CD14-positive monocyte (primary cell): ENCODE data around the gene ATL1. TPM values are rescaled to one million over a fixed set of nuclear protein-coding genes. Genes with fewer than 3 reads are reported as not detected.
"Not testable (repeated sequence)": the region's sequence is repeated elsewhere in the genome, so short reads cannot be mapped to it uniquely, and the experiment has no call there.

Source experiments
- DNase-seq, 3 donors: peaks; one replicate each; pipeline ENCODE4 v3.0.0-alpha.2; 2011 to 2022
- H2AFZ ChIP-seq: 2 replicates; pipeline ENCODE4 v1.6.0; 2012; ENCODE audit warnings: mild to moderate bottlenecking, low read depth, low read length, inconsistent platforms; ENCODE audit not compliant: insufficient read depth, poor library complexity, severe bottlenecking
- H3K27ac ChIP-seq, 2 donors: 1 replicate in 1 of 2; 2 replicates in 1 of 2; pipeline ENCODE4 v1.5.1; 2012 to 2013; ENCODE audit warnings: low read length in 2 of 2, control low read depth in 1 of 2, inconsistent platforms in 1 of 2, low read depth in 1 of 2, mild to moderate bottlenecking in 1 of 2
- H3K27me3 ChIP-seq, 2 donors: one replicate each; pipeline versions ENCODE4 v1.6.0 to v1.6.1; 2011 to 2013; ENCODE audit warnings: low read length in 2 of 2; ENCODE audit not compliant: control insufficient read depth in 2 of 2, insufficient read depth in 2 of 2
- H3K36me3 ChIP-seq, 2 donors: replicated peaks in 1 of 2; 1 replicate in 1 of 2; 2 replicates in 1 of 2; pipeline versions ENCODE4 v1.5.1 to v1.6.1; 2012 to 2013; ENCODE audit warnings: low read length in 2 of 2, control low read depth in 1 of 2, inconsistent platforms in 1 of 2, mild to moderate bottlenecking in 1 of 2; ENCODE audit not compliant: insufficient read depth in 2 of 2, control insufficient read depth in 1 of 2
- H3K4me1 ChIP-seq, 2 donors: 1 replicate in 1 of 2; 2 replicates in 1 of 2; pipeline versions ENCODE4 v1.5.1 to v1.6.1; 2012 to 2013; ENCODE audit warnings: low read length in 2 of 2, control low read depth in 1 of 2, inconsistent platforms in 1 of 2, mild to moderate bottlenecking in 1 of 2, moderate library complexity in 1 of 2; ENCODE audit not compliant: insufficient read depth in 2 of 2, control insufficient read depth in 1 of 2
- H3K4me2 ChIP-seq: replicated peaks from 2 replicates; pipeline ENCODE3; 2012; ENCODE audit warnings: low read length, moderate library complexity, mild to moderate bottlenecking; ENCODE audit not compliant: poor library complexity, severe bottlenecking; ENCODE audit errors: extremely low read depth
- H3K4me3 ChIP-seq, 3 experiments: fragments of 200-600 bp in 1 of 3; sonication (generic) in 1 of 3; replicated peaks in 1 of 3; 1 replicate in 2 of 3; 2 replicates in 1 of 3; pipeline ENCODE4 v1.5.1; 2011 to 2013; ENCODE audit warnings: low read length in 3 of 3, mild to moderate bottlenecking in 3 of 3, control low read depth in 2 of 3, low read depth in 2 of 3, inconsistent platforms in 1 of 3, moderate library complexity in 1 of 3
- H3K79me2 ChIP-seq: 2 replicates; pipeline ENCODE4 v1.6.0; 2012; ENCODE audit warnings: mild to moderate bottlenecking, control low read depth, inconsistent platforms, low read length, moderate library complexity; ENCODE audit not compliant: insufficient read depth
- H3K9ac ChIP-seq: 2 replicates; pipeline ENCODE4 v1.6.0; 2017; ENCODE audit warnings: low read length, mild to moderate bottlenecking; ENCODE audit not compliant: insufficient read depth, poor library complexity, severe bottlenecking
- H3K9me3 ChIP-seq, 2 donors: replicated peaks in 1 of 2; 1 replicate in 1 of 2; 2 replicates in 1 of 2; pipeline versions ENCODE4 v1.5.1 to v1.6.1; 2012 to 2013; ENCODE audit warnings: low read length in 2 of 2, control low read depth in 1 of 2; ENCODE audit not compliant: control insufficient read depth in 1 of 2, insufficient read depth in 1 of 2
- H4K20me1 ChIP-seq: 2 replicates; pipeline ENCODE4 v1.6.0; 2012; ENCODE audit warnings: mild to moderate bottlenecking, low read length, control low read depth, moderate library complexity; ENCODE audit not compliant: insufficient read depth
- H3K27ac Mint-ChIP-seq, 7 donors: one replicate each; pipeline ENCODE4 v1.8.0; 2020; ENCODE audit warnings: mild to moderate bottlenecking in 7 of 7, mixed read lengths in 7 of 7, moderate library complexity in 6 of 7, inconsistent platforms in 2 of 7
- H3K27me3 Mint-ChIP-seq, 3 donors: one replicate each; pipeline ENCODE4 v1.8.0; 2021 to 2022; ENCODE audit warnings: low read depth in 3 of 3, mild to moderate bottlenecking in 3 of 3, mixed read lengths in 3 of 3, moderate library complexity in 3 of 3, inconsistent platforms in 1 of 3
- H3K36me3 Mint-ChIP-seq, 2 donors: one replicate each; pipeline ENCODE4 v1.8.0; 2020; ENCODE audit warnings: mixed read lengths in 2 of 2, inconsistent platforms in 1 of 2, mild to moderate bottlenecking in 1 of 2
- H3K4me1 Mint-ChIP-seq: one replicate; pipeline ENCODE4 v1.8.0; 2020; ENCODE audit warnings: mild to moderate bottlenecking, mixed read lengths
- H3K4me3 Mint-ChIP-seq, 2 donors: one replicate each; pipeline ENCODE4 v1.8.0; 2020; ENCODE audit warnings: mild to moderate bottlenecking in 2 of 2, mixed read lengths in 2 of 2, moderate library complexity in 1 of 2
- H3K9me3 Mint-ChIP-seq, 7 donors: one replicate each; pipeline ENCODE4 v1.8.0; 2020 to 2022; ENCODE audit warnings: mixed read lengths in 7 of 7, mild to moderate bottlenecking in 6 of 7, moderate library complexity in 6 of 7, inconsistent platforms in 2 of 7
- WGBS: methylation state at CpG from one replicate; pipeline ENCODE4 v1.1.5; 2013; ENCODE audit warnings: missing lambda C conversion rate; ENCODE audit not compliant: insufficient coverage; 5-methylcytosine and 5-hydroxymethylcytosine counted together
- intact Hi-C, 2 donors: fragments of 100-400 bp; cut with micrococcal nuclease; formaldehyde crosslinking; loops; one replicate each; pipeline versions ENCODE4 v1.15.0 to v1.15.1; 2023
- polyA plus RNA-seq, 3 donors: library from polyadenylated mRNA; depleted of rRNA in 1 of 3; unstranded in 2 of 3; stranded (reverse) in 1 of 3; fragments of 300-500 nt in 2 of 3; fragments of >200 nt in 1 of 3; fragmentation: Illumina TruSeq in 2 of 3; gene quantifications; 1 replicate in 2 of 3; 2 replicates in 1 of 3; pipeline ENCODE4 v1.2.3, GENCODE V29; 2012 to 2021
- TF ChIP-seq, protein P1 (sequence below): fragments of 200-600 bp; IDR thresholded peaks from one replicate; pipeline ENCODE4 v1.8.0; 2022; ENCODE audit warnings: antibody characterized with exemption, mild to moderate bottlenecking

The ATL1 gene
- polyA plus RNA-seq, 3 donors, result 0.36 to 1.1 (median 0.99) TPM

DNA sequence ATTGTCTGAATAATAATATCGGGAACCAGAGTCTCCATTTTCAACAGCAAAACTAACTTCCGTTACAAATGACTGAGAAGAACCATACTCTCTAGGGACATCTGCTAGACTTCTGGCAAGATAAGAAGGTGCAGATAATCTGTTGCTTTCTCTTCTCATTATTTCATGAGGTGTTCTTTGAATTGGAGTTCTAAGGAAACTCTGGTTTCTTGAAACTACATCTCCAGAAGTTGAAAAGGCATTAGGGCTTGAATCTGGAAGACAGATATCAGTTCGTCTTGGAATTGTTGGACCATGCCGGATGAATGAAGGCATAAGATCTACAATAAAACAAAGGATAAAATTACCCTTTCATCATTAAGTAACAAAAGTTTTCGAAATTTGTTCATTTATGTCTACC, 105.4 kb downstream of the ATL1 start:
- H3K4me1 ChIP-seq, result peaks cover 14 to 24% of the 10 kb centered on the region in 2 donors
- H4K20me1 ChIP-seq, H3K36me3 ChIP-seq, H3K4me3 ChIP-seq, H3K27ac Mint-ChIP-seq, H3K27ac ChIP-seq, H3K27me3 ChIP-seq, H3K4me3 Mint-ChIP-seq, DNase-seq, intact Hi-C loops, H3K4me2 ChIP-seq, H3K9ac ChIP-seq, H3K79me2 ChIP-seq, H3K9me3 ChIP-seq, H3K9me3 Mint-ChIP-seq, H2AFZ ChIP-seq, H3K27me3 Mint-ChIP-seq: not testable (repeated sequence)
- H3K4me1 Mint-ChIP-seq, result peaks cover 16% of the 10 kb centered on the region
- WGBS, result no CpG with 5 or more reads among the region's 5 CpGs
- H3K36me3 Mint-ChIP-seq, result peaks cover 25 to 26% of the 10 kb centered on the region in 2 donors

DNA sequence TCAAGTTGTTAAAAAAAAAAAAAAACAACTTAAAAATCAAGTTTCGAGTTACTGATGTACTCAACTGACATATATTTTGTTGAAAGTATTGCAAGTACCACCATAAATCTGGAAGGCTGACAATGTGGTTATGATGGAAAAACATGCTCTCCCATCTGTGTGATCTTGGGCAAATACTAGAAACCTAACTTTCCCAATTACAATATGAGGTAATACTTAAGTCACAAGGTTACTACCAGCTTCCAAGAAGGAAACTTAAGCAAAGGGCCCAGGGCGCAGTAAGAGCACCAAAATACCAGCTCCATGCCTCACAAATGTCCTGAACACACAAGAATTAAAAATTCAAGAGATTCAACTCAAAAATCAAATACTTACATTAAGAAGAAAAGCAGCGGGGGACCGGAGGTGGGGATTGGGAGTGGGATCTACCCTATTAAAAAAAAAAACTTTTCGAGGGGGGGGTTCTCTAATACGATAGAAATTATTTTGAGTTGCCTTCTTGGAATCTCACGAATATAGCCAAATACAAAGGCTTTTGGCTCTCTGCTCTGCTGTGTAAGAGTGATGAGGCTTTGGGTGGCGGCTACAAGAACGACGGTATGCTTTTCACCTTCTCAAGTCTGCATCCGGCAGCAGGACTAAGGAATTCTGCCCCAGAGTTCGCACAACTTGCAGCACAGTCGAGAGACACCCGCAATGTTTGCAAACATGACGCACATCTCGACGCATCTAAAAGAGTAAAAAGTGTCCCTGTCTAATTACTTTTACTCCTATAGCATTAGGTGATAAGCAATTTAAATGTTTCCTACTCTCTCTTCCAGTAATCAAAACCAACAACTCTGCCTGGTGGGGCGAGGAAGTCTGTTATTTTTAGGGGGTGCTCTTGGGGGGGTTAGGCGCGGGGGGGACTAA, 107.1 kb downstream of the ATL1 start:
- peak overlapping the region; percentile 86 for H2AFZ ChIP-seq
- intact Hi-C loops, result no loop called here
- H3K79me2 ChIP-seq, result peaks cover 4% of the 10 kb centered on the region
- H3K4me1 ChIP-seq, result peaks cover 14 to 24% of the 10 kb centered on the region in 2 donors
- TF ChIP-seq, protein P1, sequence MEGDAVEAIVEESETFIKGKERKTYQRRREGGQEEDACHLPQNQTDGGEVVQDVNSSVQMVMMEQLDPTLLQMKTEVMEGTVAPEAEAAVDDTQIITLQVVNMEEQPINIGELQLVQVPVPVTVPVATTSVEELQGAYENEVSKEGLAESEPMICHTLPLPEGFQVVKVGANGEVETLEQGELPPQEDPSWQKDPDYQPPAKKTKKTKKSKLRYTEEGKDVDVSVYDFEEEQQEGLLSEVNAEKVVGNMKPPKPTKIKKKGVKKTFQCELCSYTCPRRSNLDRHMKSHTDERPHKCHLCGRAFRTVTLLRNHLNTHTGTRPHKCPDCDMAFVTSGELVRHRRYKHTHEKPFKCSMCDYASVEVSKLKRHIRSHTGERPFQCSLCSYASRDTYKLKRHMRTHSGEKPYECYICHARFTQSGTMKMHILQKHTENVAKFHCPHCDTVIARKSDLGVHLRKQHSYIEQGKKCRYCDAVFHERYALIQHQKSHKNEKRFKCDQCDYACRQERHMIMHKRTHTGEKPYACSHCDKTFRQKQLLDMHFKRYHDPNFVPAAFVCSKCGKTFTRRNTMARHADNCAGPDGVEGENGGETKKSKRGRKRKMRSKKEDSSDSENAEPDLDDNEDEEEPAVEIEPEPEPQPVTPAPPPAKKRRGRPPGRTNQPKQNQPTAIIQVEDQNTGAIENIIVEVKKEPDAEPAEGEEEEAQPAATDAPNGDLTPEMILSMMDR, result no peak
- WGBS, result 0% methylated on average over 7 of the region's 20 CpGs
- H3K27me3 Mint-ChIP-seq, result peaks cover 0 to 3% (median 0%) of the 10 kb centered on the region in 3 donors
- H3K36me3 Mint-ChIP-seq, result peaks cover 13 to 15% of the 10 kb centered on the region in 2 donors
- peak; percentile 3 to 58 (median 34) for DNase-seq
- H3K27me3 ChIP-seq, result peaks cover 0 to 5% of the 10 kb centered on the region in 2 donors
- peak overlapping the region; percentile 66 to 91 (median 89) for H3K4me3 ChIP-seq
- peak overlapping the region; percentile 69 for H3K9ac ChIP-seq
- H3K9me3 Mint-ChIP-seq, result peaks cover 0 to 2% (median 0%) of the 10 kb centered on the region in 7 donors
- no peaks in the 10 kb centered on the region for H3K36me3 ChIP-seq
- peak overlapping the region in 1 of 2 donors; percentile 63 for H3K27ac ChIP-seq
- H4K20me1 ChIP-seq, result no peaks in the 10 kb centered on the region
- no peak overlapping the region for H3K4me3 Mint-ChIP-seq
- H3K9me3 ChIP-seq, result no peaks in the 10 kb centered on the region
- H3K27ac Mint-ChIP-seq, result peak overlapping the region in 6 of 7 donors; percentile 13 to 79 (median 64)
- peaks cover 16% of the 10 kb centered on the region for H3K4me1 Mint-ChIP-seq
- peak overlapping the region; percentile 85 for H3K4me2 ChIP-seq
